ENCODE measurements around the gene CHRM5.
"Not testable (repeated sequence)": the region's sequence is repeated elsewhere in the genome, so short reads cannot be mapped to it uniquely, and the experiment has no call there.

Gene CHRM5

GRCh38 chr15:33988384-33988783 lies 20.1 kb downstream of the CHRM5 start:
- no peak for DNase-seq

- peak; percentile 12 for DNase-seq
These were observed 25.8 kb downstream of the CHRM5 start for GRCh38 chr15:33994005-33994615.

GRCh38 chr15:33995666-33996065 lies 27.4 kb downstream of the CHRM5 start:
- not testable (repeated sequence) for DNase-seq

GRCh38 chr15:34001536-34001935 lies 33.2 kb downstream of the CHRM5 start:
- no peak for DNase-seq

- no peak for DNase-seq
These were observed 38.1 kb downstream of the CHRM5 start for GRCh38 chr15:34006381-34006780.

GRCh38 chr15:34009656-34010055 lies 41.4 kb downstream of the CHRM5 start:
- no peak for DNase-seq

- DNase-seq: no peak
These were observed 42.6 kb downstream of the CHRM5 start for GRCh38 chr15:34010921-34011320.

GRCh38 chr15:34011481-34011880 lies 43.2 kb downstream of the CHRM5 start:
- DNase-seq: no peak

GRCh38 chr15:34012461-34013028 lies 44.2 kb downstream of the CHRM5 start:
- DNase-seq: no peak

- DNase-seq: no peak
These were observed 45.4 kb downstream of the CHRM5 start for GRCh38 chr15:34013746-34014145.

- DNase-seq: no peak
These were observed 46.3 kb downstream of the CHRM5 start for GRCh38 chr15:34014556-34014955.

GRCh38 chr15:34018021-34018645 lies 49.8 kb downstream of the CHRM5 start:
- DNase-seq: peak; percentile 39

GRCh38 chr15:34018738-34019137 lies 50.4 kb downstream of the CHRM5 start:
- DNase-seq: not testable (repeated sequence)

GRCh38 chr15:34019369-34019990 lies 51.2 kb downstream of the CHRM5 start:
- no peak for DNase-seq

- no peak for DNase-seq
These were observed 55.6 kb downstream of the CHRM5 start for GRCh38 chr15:34023907-34024306.

GRCh38 chr15:34025252-34025651 lies 57.0 kb downstream of the CHRM5 start:
- no peak for DNase-seq

- no peak for DNase-seq
These were observed 59.3 kb downstream of the CHRM5 start for GRCh38 chr15:34027606-34028005.

GRCh38 chr15:34031987-34032760 lies 63.9 kb downstream of the CHRM5 start:
- no peak for DNase-seq

- peak; percentile 76 for DNase-seq
These were observed 70.0 kb downstream of the CHRM5 start for GRCh38 chr15:34038023-34038870.

- DNase-seq: peak; percentile 74
These were observed 70.8 kb downstream of the CHRM5 start, which contains the start of gene AVEN for GRCh38 chr15:34038871-34039789. Gene AVEN, minus strand, starts transcription at chr15:34039204. Its CDS starts 158 bp downstream, at chr15:34039046.

GRCh38 chr15:34039790-34040113 lies 71.5 kb downstream of the CHRM5 start:
- DNase-seq: no peak

Measured in activated CD4-positive, alpha-beta T cell treated with anti-CD3 and anti-CD28 coated beads for 48 hours (primary cell).